GM13977 (cell line): ENCODE measurements around the gene PIP5K1B.

Experiments
- DNase-seq: peaks from one replicate; pipeline ENCODE4 v3.0.0; 2012; ENCODE audit warnings: low spot score
- in situ Hi-C: fragments of 300-500 bp; cut with MboI; formaldehyde crosslinking; loops from one replicate; pipeline ENCODE4 v1.12.0; 2022; ENCODE audit warnings: low sequenced_read_pairs, low pct_unique_long_range_greater_than_20kb, mixed read lengths, inconsistent platforms; ENCODE audit not compliant: unreplicated experiment
- TF ChIP-seq, protein P1 (sequence below): IDR thresholded peaks from 2 replicates; pipeline ENCODE4 v1.5.1; 2012; ENCODE audit warnings: mild to moderate bottlenecking, control low read depth; ENCODE audit not compliant: insufficient read depth; ENCODE audit errors: extremely low read depth, missing control alignments

PIP5K1B gene

GRCh38 chr9:68721666-68722330 is 16.8 kb downstream of the PIP5K1B start:
- in situ Hi-C loops, result loop anchor here (25.0 kb wide), 1 partner anchor 291 kb away; the partner anchor contains the start of gene PRKACG
- TF ChIP-seq, protein P1, sequence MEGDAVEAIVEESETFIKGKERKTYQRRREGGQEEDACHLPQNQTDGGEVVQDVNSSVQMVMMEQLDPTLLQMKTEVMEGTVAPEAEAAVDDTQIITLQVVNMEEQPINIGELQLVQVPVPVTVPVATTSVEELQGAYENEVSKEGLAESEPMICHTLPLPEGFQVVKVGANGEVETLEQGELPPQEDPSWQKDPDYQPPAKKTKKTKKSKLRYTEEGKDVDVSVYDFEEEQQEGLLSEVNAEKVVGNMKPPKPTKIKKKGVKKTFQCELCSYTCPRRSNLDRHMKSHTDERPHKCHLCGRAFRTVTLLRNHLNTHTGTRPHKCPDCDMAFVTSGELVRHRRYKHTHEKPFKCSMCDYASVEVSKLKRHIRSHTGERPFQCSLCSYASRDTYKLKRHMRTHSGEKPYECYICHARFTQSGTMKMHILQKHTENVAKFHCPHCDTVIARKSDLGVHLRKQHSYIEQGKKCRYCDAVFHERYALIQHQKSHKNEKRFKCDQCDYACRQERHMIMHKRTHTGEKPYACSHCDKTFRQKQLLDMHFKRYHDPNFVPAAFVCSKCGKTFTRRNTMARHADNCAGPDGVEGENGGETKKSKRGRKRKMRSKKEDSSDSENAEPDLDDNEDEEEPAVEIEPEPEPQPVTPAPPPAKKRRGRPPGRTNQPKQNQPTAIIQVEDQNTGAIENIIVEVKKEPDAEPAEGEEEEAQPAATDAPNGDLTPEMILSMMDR, result no peak
- DNase-seq, result no peak

DNA sequence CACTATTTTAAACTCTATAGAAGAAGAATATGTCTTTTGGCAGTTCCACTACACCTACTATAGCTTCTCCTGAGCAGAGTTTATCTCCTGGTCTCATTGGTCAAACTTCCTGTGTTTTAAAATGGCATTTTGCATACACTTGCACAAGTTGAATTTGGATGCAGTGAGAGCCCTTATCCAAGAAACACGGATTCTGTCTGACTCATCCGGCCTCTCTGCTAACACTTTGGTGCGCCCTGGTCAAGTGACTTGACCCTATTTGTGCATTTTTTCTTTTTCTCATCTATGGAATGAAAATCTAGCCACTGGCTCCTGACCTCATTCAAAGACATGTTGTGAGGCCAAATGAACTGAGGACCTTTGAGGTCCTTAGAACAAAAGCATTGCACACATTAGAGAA is 20.0 kb downstream of the PIP5K1B start:
- TF ChIP-seq, protein P1, result no peak
- in situ Hi-C loops, result no loop called here
- no peak for DNase-seq

GRCh38 chr9:68726489-68726888 is 21.4 kb downstream of the PIP5K1B start:
- in situ Hi-C loops, result no loop called here
- no peak for DNase-seq
- TF ChIP-seq, protein P1, result no peak

- no peak for DNase-seq
- TF ChIP-seq, protein P1, result no peak
- in situ Hi-C loops, result no loop called here
Observed at GRCh38 chr9:68727636-68728035, 22.6 kb downstream of the PIP5K1B start.

DNA sequence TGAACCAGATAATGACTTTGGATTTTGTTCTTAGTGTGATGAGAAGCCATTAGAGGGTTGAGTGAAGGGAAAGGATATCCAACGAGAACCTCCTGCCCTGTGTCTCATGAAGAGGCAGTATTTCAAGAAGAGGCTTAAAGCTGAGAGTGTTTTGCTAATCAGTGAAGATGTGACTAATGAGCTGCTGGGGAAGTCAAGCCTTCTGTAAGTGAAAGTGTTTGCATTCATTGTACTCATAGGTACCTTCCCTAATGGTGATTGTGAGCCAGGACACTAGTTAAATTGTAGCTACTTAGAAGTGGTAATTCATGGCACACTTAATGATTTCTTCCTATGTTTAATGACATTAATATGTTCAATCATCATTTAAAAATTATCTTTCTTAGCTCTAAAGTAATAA is 23.7 kb downstream of the PIP5K1B start:
- in situ Hi-C loops, result no loop called here
- TF ChIP-seq, protein P1, result no peak
- peak; percentile 19 for DNase-seq

- TF ChIP-seq, protein P1, result no peak
- in situ Hi-C loops, result no loop called here
- no peak for DNase-seq
Observed at GRCh38 chr9:68730570-68731235, 25.7 kb downstream of the PIP5K1B start.
